RWPE2 (cell line): ENCODE measurements around the gene HLA-C.

ENCODE experiments used
- ATAC-seq: fragments of 200-7000 bp; cut with Tn5 transposase; 3 replicates; pipeline ENCODE4 v1.9.1; 2021; ENCODE audit warnings: low read depth
- DNase-seq: peaks from one replicate; pipeline ENCODE4 v3.0.0-alpha.2; 2020; ENCODE audit warnings: low spot score
- H3K27ac ChIP-seq: fragments of 450-650 bp; 2 replicates; pipeline ENCODE4 v1.5.1; 2017; ENCODE audit warnings: mild to moderate bottlenecking; ENCODE audit not compliant: poor library complexity, severe bottlenecking
- H3K27me3 ChIP-seq: fragments of 250-450 bp; sonication (Bioruptor Pico); 2 replicates; pipeline ENCODE4 v1.5.1; 2021; ENCODE audit warnings: mild to moderate bottlenecking, moderate library complexity; ENCODE audit not compliant: insufficient read depth, poor library complexity, severe bottlenecking
- H3K36me3 ChIP-seq: fragments of 250-450 bp; sonication (Bioruptor Pico); 2 replicates; pipeline ENCODE4 v1.5.1; 2020; ENCODE audit warnings: low read depth, mild to moderate bottlenecking, moderate library complexity
- H3K4me1 ChIP-seq: fragments of 250-450 bp; sonication (Bioruptor Pico); 2 replicates; pipeline ENCODE4 v1.5.1; 2021; ENCODE audit warnings: mild to moderate bottlenecking, moderate library complexity; ENCODE audit not compliant: insufficient read depth, poor library complexity, severe bottlenecking
- H3K4me3 ChIP-seq: fragments of 250-450 bp; sonication (Bioruptor Pico); 2 replicates; pipeline ENCODE4 v1.5.1; 2021; ENCODE audit warnings: mild to moderate bottlenecking, moderate library complexity; ENCODE audit not compliant: severe bottlenecking
- H3K9me3 ChIP-seq: fragments of 250-450 bp; sonication (Bioruptor Pico); 2 replicates; pipeline ENCODE4 v1.5.1; 2021; ENCODE audit warnings: mild to moderate bottlenecking, moderate library complexity; ENCODE audit not compliant: severe bottlenecking
- TF ChIP-seq, protein P1 (sequence below): fragments of 450-650 bp; IDR thresholded peaks from one replicate; pipeline ENCODE4 v1.5.1; 2017; ENCODE audit warnings: mild to moderate bottlenecking, moderate library complexity; ENCODE audit not compliant: poor library complexity, severe bottlenecking

HLA-C gene

DNA sequence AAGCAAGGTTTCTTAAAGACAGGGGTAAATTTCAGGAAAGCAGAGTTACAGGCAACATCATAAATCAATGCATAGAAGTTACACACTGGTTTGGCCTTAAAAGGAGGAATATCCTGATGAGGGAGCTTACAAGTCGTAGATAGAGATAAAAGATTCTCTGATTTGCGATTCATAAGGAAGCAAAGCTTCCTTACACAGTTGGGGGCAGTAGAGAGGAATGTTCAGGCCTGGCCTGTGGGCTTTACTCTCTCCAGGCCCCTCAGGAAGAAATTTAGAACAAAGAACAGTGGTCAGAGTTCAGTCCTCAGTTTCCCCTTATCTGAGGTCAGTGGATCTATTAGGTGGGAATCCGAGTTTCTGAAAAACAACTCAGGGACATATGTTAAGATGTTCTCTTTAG is 19.3 kb downstream of the HLA-C start:
- TF ChIP-seq, protein P1, sequence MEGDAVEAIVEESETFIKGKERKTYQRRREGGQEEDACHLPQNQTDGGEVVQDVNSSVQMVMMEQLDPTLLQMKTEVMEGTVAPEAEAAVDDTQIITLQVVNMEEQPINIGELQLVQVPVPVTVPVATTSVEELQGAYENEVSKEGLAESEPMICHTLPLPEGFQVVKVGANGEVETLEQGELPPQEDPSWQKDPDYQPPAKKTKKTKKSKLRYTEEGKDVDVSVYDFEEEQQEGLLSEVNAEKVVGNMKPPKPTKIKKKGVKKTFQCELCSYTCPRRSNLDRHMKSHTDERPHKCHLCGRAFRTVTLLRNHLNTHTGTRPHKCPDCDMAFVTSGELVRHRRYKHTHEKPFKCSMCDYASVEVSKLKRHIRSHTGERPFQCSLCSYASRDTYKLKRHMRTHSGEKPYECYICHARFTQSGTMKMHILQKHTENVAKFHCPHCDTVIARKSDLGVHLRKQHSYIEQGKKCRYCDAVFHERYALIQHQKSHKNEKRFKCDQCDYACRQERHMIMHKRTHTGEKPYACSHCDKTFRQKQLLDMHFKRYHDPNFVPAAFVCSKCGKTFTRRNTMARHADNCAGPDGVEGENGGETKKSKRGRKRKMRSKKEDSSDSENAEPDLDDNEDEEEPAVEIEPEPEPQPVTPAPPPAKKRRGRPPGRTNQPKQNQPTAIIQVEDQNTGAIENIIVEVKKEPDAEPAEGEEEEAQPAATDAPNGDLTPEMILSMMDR = no peak
- Histone ChIP-seq H3K27me3 (no peaks in the 10 kb centered on the region), H3K27ac (no peak overlapping the region)

DNA sequence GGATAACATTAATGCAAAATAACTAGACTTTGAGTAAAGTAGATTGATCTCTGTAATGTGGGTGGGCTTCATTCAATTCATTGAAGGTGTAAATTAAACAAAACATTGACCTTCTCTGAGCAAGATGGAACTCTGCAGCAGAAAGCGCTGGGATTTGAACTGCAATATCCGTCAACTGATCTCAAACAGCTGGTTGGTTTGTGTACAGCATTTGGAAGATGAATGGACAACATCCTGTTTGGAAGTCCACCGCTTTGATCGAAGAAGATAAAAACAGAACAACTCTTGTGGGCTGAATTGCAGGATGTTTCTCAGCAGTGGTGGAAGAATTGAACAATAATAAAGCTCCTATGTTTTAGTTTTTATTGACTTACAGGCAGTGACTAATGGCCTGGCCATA is 20.6 kb downstream of the HLA-C start:
- Histone ChIP-seq H3K9me3 (no peaks in the 10 kb centered on the region), H3K27me3 (no peaks in the 10 kb centered on the region), H3K36me3 (no peaks in the 10 kb centered on the region), H3K4me3 (no peak overlapping the region), H3K27ac (no peak overlapping the region), H3K4me1 (peaks cover 4% of the 10 kb centered on the region)
- no peak for ATAC-seq
- DNase-seq = no peak
- TF ChIP-seq, protein P1 = no peak

More for the DNA sequence above, 19.3 kb downstream of the HLA-C start:
- Histone ChIP-seq H3K36me3 (no peaks in the 10 kb centered on the region), H3K4me3 (no peak overlapping the region), H3K4me1 (no peaks in the 10 kb centered on the region), H3K9me3 (no peaks in the 10 kb centered on the region)
- ATAC-seq = no peak
- DNase-seq = no peak

- TF ChIP-seq, protein P1 = no peak
- Histone ChIP-seq H3K9me3 (no peaks in the 10 kb centered on the region), H3K36me3 (no peaks in the 10 kb centered on the region), H3K27ac (no peak overlapping the region), H3K27me3 (no peaks in the 10 kb centered on the region), H3K4me3 (no peak overlapping the region), H3K4me1 (peaks cover 11% of the 10 kb centered on the region)
- DNase-seq (no peak), ATAC-seq (no peak)
These were observed 22.7 kb downstream of the HLA-C start for GRCh38 chr6:31249184-31249583.

- no peaks in the 10 kb centered on the region for H3K27me3 ChIP-seq
- no peak for ATAC-seq
These were observed 24.1 kb downstream of the HLA-C start for GRCh38 chr6:31247813-31248212.

DNA sequence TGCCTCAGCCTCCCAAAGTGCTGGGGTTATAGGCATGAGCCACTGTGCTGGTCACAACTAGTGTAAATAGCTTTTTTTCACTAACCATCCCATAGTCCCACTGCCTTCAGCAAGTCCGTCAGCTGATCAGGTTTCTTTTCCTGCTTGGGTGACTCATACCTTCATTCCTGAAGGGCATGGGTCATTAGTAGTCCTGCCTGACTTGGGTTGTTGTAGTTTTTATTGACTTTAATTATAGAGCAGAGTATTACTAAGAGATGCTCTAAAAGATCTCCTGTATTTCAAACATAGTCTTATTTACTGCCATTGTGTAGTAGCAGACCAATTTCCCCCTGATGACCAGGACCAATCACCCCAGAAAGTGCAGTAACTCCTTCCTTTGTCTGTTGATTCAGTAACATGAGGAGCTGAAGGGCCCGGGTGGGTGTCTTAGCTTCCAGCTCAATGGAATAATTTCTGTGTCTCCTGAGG is 25.8 kb downstream of the HLA-C start:
- ATAC-seq (peak; percentile 100), DNase-seq (no peak)
- H3K4me3 ChIP-seq = no peak overlapping the region
- H3K27me3 ChIP-seq = no peaks in the 10 kb centered on the region
- no peaks in the 10 kb centered on the region for H3K36me3 ChIP-seq
- H3K4me1 ChIP-seq = peaks cover 11% of the 10 kb centered on the region
- peak overlapping the region; percentile 15 for H3K27ac ChIP-seq
- H3K9me3 ChIP-seq = no peaks in the 10 kb centered on the region
- TF ChIP-seq, protein P1 = no peak

More at GRCh38 chr6:31247813-31248212, 24.1 kb downstream of the HLA-C start:
- TF ChIP-seq, protein P1 = no peak
- peaks cover 11% of the 10 kb centered on the region for H3K4me1 ChIP-seq
- no peaks in the 10 kb centered on the region for H3K9me3 ChIP-seq
- H3K27ac ChIP-seq = no peak overlapping the region
- DNase-seq = no peak
- H3K36me3 ChIP-seq = no peaks in the 10 kb centered on the region
- no peak overlapping the region for H3K4me3 ChIP-seq
